ENCODE results near the gene ADGRB3. TPM values are rescaled to one million over a fixed set of nuclear protein-coding genes. Genes with fewer than 3 reads are reported as not detected.

Gene ADGRB3
- total and polyA plus RNA-seq, 12 donors: 0.47 to 2.1 (median 0.85) TPM

DNA sequence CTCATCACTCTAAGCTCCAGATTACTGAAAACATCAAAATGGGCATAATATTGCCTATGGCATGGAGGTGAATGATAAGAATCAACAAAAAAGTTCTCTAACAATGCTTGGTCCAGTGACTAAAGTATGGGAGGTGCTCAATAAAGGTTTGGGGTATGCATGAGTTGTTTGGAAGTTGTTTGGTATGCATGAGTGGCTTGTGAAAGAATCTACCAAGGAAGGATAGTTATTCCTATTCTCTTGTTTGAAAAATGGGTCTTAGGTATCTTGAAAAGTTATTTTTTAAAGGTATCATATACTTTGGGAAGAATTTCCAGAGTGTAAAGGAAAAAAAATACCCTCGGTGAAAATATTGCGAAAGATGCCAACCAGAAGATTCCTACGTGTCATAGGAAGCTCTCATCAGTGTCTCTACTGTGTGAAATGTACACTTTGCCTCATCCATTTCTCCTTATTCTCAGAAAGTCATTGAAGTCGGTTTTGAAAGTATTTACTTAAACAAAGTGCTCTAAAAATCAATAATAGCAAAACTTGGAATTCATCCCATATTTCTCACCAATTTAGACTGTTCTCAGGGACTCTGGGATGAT is 449.8 kb downstream of the ADGRB3 start:
- TF ChIP-seq CTCF (IDR thresholded peaks at IDR 0.05): no peak
- 84 to 86% methylated on average over 4 of the region's 4 CpGs for WGBS, 2 donors
- Histone ChIP-seq H3K9me3 (no peaks in the 10 kb centered on the region), H3K27me3 (no peaks in the 10 kb centered on the region), H3K36me3 (no peaks in the 10 kb centered on the region), H3K27ac (no peak overlapping the region), H3K4me3 (no peak overlapping the region), H3K4me1 (peaks cover 0 to 7% (median 0%) of the 10 kb centered on the region in 9 donors)
- no peak for DNase-seq
- intact Hi-C loops (cut with DNase I): no loop called here
- ATAC-seq: no peak

DNA sequence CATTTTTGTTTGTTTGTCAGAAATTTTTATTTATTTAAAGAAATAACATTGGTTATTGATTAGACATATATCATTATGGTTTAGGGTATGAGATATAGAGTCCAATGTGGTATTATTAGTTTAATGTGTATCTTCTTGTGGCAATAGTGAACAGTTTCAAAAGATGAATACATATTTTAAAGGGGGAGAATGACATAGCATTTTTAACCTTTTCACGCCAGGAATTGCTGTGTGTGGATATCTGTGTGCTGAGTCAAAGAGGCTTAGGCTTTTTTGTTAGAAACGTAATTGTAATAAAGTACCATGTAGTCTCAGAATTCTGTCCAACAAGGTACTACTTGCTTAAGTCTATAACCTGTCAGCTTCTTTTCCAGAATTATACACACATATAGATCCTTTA is 451.6 kb downstream of the ADGRB3 start:
- Histone ChIP-seq H3K36me3 (no peaks in the 10 kb centered on the region), H3K27ac (no peak overlapping the region), H3K4me1 (peaks cover 0 to 14% (median 0%) of the 10 kb centered on the region in 9 donors), H3K27me3 (no peaks in the 10 kb centered on the region), H3K4me3 (no peak overlapping the region), H3K9me3 (peaks cover 0 to 8% (median 0%) of the 10 kb centered on the region in 11 donors)
- 89 to 94% methylated on average over 2 of the region's 2 CpGs for WGBS, 2 donors
- no peak for TF ChIP-seq CTCF (IDR thresholded peaks at IDR 0.05)
- ATAC-seq (no peak), DNase-seq (no peak)
- intact Hi-C loops (cut with DNase I): no loop called here

GRCh38 chr6:69089539-69089938 is 454.5 kb downstream of the ADGRB3 start:
- ATAC-seq (peak in 1 of 8 donors; percentile 51), DNase-seq (no peak)
- Histone ChIP-seq H3K27me3 (no peaks in the 10 kb centered on the region), H3K4me3 (no peak overlapping the region), H3K27ac (peak overlapping the region in 3 of 10 donors; percentile 17 to 52 (median 29)), H3K9me3 (peaks cover 0 to 8% (median 0%) of the 10 kb centered on the region in 11 donors), H3K36me3 (no peaks in the 10 kb centered on the region), H3K4me1 (peaks cover 0 to 14% (median 0%) of the 10 kb centered on the region in 9 donors)
- intact Hi-C loops (cut with DNase I): no loop called here
- TF ChIP-seq CTCF (IDR thresholded peaks at IDR 0.05): no peak
- WGBS, 2 donors: 47 to 61% methylated on average over 1 of the region's 1 CpG

GRCh38 chr6:69090132-69090531 is 455.1 kb downstream of the ADGRB3 start:
- ATAC-seq (peak; percentile 55 to 98 (median 86)), DNase-seq (peak in 1 of 2 donors; percentile 17)
- Histone ChIP-seq H3K4me1 (peaks cover 0 to 14% (median 0%) of the 10 kb centered on the region in 9 donors), H3K27me3 (no peaks in the 10 kb centered on the region), H3K36me3 (no peaks in the 10 kb centered on the region), H3K9me3 (peaks cover 0 to 8% (median 0%) of the 10 kb centered on the region in 11 donors), H3K27ac (peak overlapping the region in 3 of 10 donors; percentile 17 to 61 (median 52)), H3K4me3 (no peak overlapping the region)
- intact Hi-C loops (cut with DNase I): loop anchor here in 1 of 10 donors (5.0 kb wide), 1 partner anchor 47 kb away; no protein-coding TSS in a partner anchor
- 48 to 59% methylated on average over 1 of the region's 1 CpG for WGBS, 2 donors
- TF ChIP-seq CTCF (IDR thresholded peaks at IDR 0.05): no peak

Measured in heart right ventricle (tissue), 16 donors.